ENCODE results near the gene SCN1B. TPM values are rescaled to one million over a fixed set of nuclear protein-coding genes. Genes with fewer than 3 reads are reported as not detected.
"Not testable (repeated sequence)": the region's sequence is repeated elsewhere in the genome, so short reads cannot be mapped to it uniquely, and the experiment has no call there.

The SCN1B gene
- 1.4 and 2.3 TPM in 2 replicates for total RNA-seq (2014; rRNA removed)
- 3.5 TPM for polyA plus RNA-seq (2012)

DNA sequence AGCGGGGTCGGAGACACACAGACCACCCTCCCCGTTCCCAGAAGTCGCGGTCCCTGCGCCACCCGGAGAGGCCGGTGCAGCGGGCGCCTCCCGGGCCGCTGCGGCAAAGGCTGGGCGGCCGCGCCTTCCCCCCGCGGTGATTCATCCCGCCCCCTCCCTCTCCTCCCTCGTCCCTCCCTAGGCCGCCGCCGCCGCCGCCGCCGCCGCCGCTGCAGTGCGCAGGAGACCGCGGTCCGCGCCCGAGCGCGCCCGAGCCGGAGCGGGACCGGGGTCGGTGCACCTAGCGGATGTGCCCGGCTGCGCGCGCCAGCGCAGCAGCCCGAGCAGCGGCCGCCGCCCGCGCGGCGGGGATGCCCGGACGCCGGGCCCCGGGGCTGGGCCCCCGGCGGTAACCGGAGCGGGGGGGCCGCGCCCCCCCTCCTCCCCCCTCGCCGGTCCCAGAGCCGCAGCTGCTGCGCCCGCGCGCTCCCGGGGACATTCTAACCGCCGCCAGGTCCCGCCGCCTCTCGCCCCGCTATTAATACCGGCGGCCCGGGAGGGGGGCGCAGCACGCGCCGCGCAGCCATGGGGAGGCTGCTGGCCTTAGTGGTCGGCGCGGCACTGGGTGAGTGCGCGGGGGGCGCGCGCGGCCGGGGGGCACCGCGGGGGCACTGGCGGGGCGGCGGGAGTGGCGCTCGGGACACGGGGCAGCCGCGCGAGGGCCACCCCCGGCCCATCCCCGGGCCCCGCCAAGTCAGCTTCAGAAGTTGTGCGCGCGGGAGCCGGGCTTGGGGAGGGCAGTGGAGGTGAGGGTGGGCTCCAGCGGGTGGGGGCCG, at the start of gene SCN1B:
Gene SCN1B, plus strand, starts transcription at position 214 of the 815 bp plus-strand sequence. Its CDS starts 351 bp downstream, at position 565.
- peak; percentile 53 for DNase-seq (ENCODE audit: low read depth)

GRCh38 chr19:34982275-34982674, 48.0 kb upstream of the SCN1B start:
- DNase-seq (ENCODE audit: low read depth), result no peak

DNA sequence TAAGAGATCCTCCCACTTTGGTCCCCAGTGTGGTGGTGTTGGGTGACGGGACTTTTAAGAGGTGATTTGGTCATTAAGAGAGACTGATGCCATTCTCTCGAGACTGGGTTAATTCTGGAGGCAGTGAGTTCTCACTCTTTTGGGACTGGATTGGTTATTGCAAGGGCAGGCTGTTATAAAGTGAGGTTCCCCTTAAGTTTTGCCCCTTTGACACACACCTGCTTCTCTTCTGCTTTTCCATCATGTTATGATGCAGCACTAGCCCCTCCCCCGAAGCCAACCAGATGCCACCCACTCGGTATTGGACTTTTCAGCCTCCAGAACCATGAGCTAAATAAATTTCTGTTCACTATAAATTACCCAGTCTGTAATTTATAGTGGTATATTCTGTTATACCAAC, 46.5 kb upstream of the SCN1B start:
- no peak for DNase-seq (ENCODE audit: low read depth)

DNA sequence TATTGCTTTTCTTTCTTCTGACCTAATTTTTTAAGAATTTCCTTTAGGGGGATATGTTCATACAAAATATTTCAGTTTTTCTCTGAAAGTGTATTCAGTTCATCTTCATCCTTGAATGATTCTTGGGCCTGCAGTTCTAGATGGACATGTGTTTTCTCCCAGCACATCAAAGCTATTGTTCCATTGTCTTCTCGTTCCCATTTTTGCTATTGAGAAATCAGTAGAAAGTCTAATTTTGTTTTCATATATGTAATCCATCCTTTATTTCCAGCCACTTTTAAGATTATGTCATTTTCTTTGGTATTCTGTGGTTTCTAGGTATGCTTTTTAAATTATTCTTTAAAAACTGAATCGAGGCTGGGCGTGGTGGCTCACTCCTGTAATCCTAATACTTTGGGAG, 46.0 kb upstream of the SCN1B start:
- DNase-seq (ENCODE audit: low read depth), result no peak

DNA sequence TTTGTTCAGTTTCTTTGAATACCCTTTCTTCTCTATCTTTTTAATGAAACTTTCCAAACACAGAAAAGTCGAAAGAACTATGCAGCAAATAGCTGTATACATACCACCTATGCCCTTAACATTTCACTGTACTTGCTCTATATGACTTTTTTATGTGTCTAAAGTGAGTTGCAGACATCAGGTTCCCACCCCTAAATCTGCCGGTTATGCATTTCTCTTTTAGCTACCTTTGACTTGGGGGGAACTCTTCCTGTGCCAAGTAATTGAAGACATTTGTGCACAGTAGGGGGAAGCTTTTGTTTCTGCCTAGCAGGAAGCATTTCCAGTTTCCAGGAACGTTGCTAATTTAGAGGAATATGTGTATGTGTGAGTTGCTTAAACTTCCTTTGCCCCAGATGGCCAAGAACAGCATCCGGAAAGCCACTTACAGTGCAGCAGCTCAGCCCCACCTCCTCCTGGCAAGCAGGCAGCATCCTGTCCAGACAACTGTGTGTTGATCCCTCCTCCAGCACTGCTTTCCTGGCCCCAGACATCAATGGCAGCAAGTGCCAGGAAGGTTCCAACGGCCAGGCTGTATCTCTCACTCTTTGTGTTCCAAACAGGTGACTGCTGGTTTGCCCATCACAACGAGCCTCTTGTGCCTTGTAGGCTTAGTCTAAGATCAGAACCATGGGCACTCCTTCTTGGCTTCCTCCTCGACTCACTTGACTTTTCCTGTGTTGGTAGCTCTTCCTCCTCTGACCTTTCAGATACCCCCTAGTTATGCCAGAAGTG, 44.8 kb upstream of the SCN1B start:
- DNase-seq (ENCODE audit: low read depth), result no peak

DNA sequence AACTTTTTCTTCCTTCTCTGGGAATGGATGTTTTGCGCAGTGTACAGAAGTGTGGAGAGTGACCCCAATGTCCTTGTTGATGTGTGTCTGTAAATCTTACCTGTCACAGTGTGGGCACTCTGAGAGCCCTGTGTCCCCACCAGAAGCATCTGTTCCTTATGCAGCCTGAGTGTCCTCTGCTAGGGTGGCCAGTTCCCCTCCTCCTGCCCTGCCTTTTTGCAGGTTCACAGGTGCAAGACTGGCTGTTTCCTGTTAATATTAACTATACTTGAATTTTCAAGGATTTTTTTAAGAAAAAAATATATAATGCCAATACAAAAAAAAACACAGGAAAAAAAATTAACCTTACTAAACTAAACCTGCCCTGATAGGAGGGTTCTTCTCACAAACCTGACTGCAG, 42.2 kb upstream of the SCN1B start:
- DNase-seq (ENCODE audit: low read depth), result no peak

DNA sequence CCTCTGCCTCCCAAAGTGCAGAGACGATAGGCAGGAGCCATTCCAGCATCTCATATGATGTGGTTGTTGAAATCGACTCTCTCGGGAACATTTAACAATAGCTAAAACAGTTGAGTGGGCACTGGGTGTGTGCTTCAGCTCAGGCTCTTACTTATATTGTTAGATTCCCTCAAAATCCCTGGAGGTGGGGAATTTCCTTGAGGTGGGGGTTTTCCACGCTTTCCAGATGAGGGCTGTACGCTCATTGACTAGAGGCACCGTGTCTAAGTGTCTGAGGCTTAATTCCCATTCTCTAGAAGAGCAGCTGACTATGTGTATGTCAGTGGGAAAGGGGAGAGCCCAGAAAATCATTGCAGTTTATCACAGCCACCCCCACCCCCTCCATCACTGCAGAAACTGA, 41.0 kb upstream of the SCN1B start:
- DNase-seq (ENCODE audit: low read depth), result no peak

DNA sequence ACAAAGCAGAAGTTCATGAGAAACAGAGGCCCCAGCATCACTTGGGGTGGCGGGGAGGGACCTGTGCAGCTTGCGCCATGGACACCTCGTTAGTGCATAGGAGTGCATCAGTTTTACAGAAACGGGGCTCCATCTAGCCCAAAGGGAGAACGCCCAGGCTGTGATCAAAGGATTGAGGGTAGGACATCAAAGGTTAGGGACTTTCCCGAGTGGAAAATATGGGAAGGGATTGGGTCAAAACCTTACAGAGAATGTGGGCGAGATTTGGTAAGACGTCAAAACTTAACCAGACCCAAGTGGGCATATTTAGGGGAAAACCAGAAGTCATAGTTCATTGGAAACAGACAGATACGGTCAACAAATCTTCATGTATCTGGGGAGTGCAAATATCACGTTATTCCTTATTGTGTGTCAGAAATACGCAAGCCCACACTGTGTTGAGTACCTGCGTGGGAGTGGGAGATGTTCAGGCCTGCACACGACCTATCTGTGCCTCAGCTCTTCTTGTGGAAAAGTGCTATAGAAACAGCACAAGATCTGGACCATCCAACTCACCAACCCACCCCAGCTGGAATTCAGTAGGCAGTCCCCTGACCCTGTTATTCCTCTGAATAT, 39.6 kb upstream of the SCN1B start:
- DNase-seq (ENCODE audit: low read depth), result no peak

DNA sequence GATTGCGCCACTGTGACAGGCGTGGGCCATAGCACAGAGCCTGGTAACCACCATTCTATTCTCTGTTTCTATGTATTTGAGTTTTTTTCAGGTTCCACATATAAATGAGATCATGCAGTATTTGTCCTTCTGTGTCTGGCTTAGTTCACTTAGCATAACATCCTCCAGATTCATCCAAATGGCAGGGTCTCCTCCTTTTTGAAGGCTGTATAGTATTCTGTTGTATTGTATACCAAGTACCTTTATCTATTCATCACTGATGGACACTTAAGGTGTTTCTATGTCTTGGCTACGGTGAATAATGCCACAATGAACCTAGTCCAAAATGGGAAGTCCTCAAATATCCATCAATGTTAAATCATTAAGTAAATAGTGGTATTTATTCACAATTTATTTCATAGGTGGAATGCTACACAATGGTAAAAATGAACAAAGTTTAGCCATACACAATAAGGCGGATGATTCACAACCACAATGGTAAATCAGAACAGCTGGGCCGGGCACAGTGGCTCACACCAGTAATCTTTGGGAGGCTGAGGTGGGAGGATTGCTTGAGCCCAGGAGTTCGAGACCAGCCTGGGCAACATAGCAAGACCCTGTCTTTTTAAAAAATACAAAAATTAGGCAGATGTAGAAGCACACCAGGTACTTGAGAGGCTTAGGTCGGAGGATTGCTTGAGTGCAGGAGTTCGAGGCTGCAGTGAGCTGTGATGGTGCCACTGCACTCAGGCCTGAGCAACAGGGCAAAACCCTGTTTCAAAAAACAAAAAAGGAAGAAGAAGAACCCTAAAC, 38.5 kb upstream of the SCN1B start:
- no peak for DNase-seq (ENCODE audit: low read depth)

GRCh38 chr19:34992582-34992981, 37.7 kb upstream of the SCN1B start:
- not testable (repeated sequence) for DNase-seq (ENCODE audit: low read depth)

DNA sequence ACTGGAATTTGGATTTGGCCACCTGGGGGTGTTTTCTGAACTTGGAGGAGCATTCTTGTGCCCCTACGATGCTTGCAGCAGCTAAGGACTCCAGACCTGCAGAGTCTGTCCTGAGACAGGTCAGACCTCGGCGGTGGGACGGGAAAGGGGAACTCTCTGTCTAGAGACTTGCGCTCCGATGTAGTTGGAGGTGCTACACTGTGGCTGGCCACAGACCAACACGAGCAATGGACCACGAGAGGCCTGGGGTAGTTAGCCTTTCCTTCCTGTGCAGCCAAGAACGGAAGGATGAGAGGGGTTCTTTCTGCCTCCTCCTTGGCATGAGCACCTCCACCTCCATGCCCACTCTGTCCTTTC, 36.0 kb upstream of the SCN1B start:
- no peak for DNase-seq (ENCODE audit: low read depth)

DNA sequence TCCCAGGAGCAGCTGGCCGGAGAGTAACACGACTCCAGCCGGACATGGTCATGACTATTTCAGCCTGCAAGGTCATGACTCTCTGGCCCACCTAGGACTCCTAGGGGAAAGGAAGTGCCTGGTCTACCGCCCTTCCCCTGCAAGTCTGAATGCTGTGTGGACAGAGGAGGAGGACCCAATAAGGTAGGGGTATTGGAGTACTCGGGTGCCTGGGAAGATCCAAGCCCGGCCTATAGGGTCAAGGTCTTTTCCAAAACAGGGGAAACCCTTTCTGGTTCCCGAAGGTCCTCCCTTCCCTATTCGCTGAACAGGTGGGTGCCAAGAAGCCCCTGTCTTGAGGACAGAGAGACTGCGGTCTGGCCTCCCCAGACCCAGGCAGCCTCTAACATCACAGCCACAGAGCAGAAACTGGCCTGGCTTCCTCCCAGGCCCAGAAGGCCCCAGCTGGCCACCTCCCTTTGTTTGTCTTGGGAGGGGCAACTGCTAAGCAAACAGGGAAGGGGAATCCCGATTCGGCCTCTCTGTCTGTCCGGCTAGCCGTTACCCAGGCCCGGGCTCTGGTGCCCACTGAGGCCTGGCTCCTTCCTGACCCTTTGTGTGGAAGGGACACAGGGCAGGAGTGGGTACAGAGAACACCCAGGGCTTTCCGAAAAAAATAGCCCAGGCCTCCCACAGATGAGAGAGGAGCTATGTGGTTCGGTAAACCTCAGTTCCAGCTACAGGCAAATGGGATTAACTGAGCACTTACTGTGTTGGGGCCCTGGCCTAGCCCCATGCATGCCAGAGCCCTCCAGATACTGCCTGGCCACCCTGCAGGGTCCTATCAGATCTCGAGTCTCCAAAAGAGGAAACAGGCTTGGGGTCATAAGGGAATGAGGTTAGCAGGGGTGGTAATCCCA, 35.4 kb upstream of the SCN1B start:
- no peak for DNase-seq (ENCODE audit: low read depth)

GRCh38 chr19:34995551-34995950, 34.7 kb upstream of the SCN1B start:
- DNase-seq (ENCODE audit: low read depth), result no peak

DNA sequence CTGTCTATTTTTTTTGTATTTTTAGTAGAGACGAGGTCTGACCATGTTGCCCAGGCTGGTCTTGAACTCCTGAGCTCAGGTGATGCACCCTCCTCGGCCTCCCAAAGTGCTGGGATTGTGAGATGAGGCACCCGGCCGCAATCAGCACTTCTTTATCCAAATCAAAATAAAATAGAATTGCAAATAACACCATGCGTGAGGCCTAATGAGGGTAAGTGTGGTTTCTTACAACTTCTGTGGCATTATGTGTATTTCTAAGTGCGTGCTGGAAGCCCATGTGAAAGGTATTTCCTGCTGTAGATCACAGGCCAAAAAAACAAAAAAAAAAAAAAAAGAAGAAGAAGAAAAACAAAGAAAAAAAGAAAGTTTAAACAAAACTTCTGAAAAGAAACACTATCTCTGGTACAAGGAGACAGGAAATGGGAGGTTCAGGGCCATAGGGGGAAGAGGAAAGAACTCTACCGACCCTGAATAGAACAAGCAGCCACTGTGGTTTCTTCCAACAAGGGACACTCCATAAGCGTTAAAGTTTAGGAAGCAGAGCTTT, 33.1 kb upstream of the SCN1B start:
- DNase-seq (ENCODE audit: low read depth), result no peak

DNA sequence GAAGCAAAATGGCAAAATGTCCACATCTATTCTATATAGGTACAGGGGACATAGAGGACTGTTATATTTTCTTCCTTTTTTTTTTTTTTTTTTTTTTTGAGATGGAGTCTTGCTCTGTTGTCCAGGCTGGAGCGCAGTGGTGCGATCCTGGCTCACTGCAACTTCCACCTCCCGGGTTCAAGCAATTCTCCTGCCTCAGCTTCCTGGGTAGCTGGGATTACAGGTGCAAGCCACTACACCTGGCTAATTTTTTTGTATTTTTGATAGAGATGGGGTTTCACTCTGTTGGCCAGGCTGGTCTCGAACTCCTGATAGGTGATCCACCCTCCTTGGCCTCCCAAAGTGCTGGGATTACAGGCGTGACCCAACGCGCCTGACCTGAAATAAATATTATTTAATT, 32.0 kb upstream of the SCN1B start:
- not testable (repeated sequence) for DNase-seq (ENCODE audit: low read depth)

GRCh38 chr19:34998777-34999497, 31.3 kb upstream of the SCN1B start:
- no peak for DNase-seq (ENCODE audit: low read depth)

GRCh38 chr19:34999498-35000337, 30.6 kb upstream of the SCN1B start, which contains the start of gene GRAMD1A:
Gene GRAMD1A, plus strand, starts transcription at chr19:35000323. Its CDS starts 156 bp downstream, at chr19:35000479.
- peak; percentile 78 for DNase-seq (ENCODE audit: low read depth)

GRCh38 chr19:35000338-35000646, 30.0 kb upstream of the SCN1B start:
- DNase-seq (ENCODE audit: low read depth), result no peak
